Fibroblast of pulmonary artery (primary cell): Measurements from ENCODE around the gene B3GAT1.

Source experiments
- DNase-seq: peaks from one replicate; pipeline ENCODE4 v3.0.0-alpha.2; 2010; ENCODE audit warnings: low read depth
- H3K4me3 ChIP-seq: replicated peaks from 2 replicates; pipeline ENCODE4 v1.5.1; 2011; ENCODE audit warnings: low read depth, mild to moderate bottlenecking, control low read depth, low read length, moderate library complexity
- CTCF ChIP-seq: IDR thresholded peaks from 2 replicates; pipeline ENCODE4 v1.5.1; 2011; ENCODE audit warnings: mild to moderate bottlenecking, control low read depth, low read length, inconsistent platforms; ENCODE audit errors: missing control alignments

Gene B3GAT1

DNA sequence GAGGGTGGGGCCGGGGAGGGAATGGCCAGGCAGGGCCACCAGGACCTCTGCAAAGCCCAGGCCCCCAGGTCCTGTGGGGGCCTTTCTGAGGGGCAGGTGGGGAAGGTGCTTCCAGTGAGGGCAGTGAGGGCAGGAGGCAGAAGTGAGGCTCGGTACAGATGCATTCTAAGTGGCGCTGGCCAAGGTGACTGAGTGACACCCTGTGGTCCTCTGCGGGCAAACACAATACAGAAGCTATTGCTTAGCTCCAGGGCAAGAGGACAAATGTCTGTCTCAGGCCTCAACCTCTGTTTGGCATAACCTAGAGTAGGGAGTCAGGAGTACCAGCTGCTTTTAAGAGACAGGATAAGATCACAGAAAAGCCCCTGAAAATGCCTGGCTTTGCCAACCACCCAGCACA is 31.3 kb downstream of the B3GAT1 start:
- DNase-seq = no peak
- H3K4me3 ChIP-seq = no peak overlapping the region
- TF ChIP-seq CTCF = no peak

DNA sequence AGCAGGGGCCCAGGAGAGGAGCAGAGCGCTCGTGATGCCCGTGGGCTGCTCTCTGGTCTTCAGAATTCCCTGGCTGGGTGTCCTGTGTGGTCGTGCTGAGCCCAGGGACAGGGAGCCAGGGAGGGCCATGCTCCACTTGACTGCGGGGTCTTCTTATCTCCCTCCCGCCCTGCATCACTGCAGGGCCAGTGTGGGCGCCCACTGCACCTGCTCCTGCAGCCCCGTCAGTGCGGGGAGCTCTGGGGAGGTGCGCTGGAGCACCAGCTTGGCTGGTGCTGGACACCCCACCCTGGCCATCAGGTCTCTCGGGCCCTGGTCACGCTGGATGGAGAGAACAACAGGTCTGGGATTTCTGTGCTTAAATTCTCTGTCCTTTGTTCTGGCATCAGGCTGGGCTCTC is 31.8 kb downstream of the B3GAT1 start:
- H3K4me3 ChIP-seq = no peak overlapping the region
- DNase-seq = no peak
- TF ChIP-seq CTCF = no peak

DNA sequence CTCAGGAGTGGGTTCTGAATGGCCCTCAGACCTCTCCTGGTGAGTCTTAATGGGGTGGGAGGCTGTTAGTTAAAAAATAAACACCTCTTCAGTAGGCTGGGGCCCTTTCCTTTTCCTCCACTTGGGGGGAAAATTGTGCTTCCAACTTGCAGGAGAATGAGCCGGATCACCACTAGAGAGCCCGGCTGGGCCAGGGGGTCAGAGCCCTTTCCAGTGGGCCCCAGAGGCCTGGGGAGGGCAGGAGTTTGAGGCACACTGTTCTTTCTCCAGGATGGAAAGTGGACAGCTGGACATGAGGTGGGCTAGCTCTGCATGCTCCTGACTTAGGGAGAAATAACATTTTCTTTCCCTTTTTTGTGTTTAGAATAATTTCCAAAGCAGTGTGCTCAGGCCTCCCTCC is 32.8 kb downstream of the B3GAT1 start:
- no peak for TF ChIP-seq CTCF
- no peak overlapping the region for H3K4me3 ChIP-seq

DNA sequence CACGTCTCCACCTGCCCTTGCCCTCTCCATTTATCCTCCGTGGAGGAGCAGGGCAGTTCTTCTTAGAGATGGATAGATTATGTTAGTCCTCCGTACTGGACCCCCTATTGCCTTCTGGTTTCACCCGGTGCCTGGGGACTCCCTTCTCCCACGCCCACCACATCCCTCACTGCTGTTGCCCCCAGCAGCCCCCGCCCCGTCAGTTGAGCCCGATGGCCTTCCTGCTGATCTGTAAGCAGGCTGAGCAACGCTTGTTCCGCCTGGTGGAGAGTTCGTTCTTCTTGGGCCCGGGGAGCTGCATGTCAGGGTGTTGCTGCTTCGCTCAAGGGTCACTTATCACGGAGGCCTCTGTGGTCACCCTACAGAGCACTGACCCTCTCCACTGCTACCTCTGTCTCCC is 34.2 kb downstream of the B3GAT1 start:
- no peak overlapping the region for H3K4me3 ChIP-seq
- no peak for TF ChIP-seq CTCF

More for the DNA sequence above, 32.8 kb downstream of the B3GAT1 start:
- no peak for DNase-seq

DNA sequence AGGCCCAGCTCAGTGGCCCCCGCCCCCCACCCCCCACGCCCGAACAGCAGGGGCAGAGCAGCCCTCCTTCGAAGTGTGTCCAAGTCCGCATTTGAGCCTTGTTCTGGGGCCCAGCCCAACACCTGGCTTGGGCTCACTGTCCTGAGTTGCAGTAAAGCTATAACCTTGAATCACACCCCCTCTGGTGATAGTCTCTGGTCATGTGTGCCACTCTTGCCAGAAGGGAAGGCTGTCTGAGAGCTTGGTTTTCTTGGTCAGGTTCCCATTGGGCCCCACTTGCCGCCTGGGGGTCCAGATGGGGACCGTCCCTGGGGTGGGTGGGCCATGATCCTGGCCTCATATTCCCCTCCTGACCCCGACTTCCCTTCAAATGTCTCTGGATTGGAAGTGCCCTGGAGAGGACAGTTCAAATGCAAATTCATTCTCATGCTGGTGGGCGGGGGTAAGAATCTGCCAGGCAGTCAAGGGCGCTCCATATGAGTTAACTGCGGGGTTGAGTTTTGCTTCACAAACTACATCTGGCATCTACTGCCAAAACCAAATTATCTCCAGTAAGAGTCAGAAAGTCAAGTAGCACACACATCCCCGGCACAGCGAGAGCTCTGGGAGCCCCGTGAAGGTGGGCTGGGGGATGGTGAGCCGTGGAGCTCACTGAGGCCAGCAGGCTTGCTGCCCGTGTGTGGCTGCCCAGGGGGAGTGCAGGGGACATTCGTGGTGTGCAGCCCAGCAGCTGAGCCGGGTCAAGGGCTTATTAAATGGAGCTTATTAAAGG is 35.7 kb downstream of the B3GAT1 start:
- no peak for DNase-seq
- TF ChIP-seq CTCF = no peak
- no peak overlapping the region for H3K4me3 ChIP-seq

More for the DNA sequence above, 34.2 kb downstream of the B3GAT1 start:
- DNase-seq = no peak

- no peak for TF ChIP-seq CTCF
- DNase-seq = no peak
- H3K4me3 ChIP-seq = no peak overlapping the region
Measured at GRCh38 chr11:134374891-134375550, 37.0 kb downstream of the B3GAT1 start.
